RWPE2 (cell line): ENCODE measurements around the gene EFCAB14.
"Not testable (repeated sequence)": the region's sequence is repeated elsewhere in the genome, so short reads cannot be mapped to it uniquely, and the experiment has no call there.

Experiments used
- ATAC-seq: fragments of 200-7000 bp; cut with Tn5 transposase; 3 replicates; pipeline ENCODE4 v1.9.1; 2021; ENCODE audit warnings: low read depth
- DNase-seq: peaks from one replicate; pipeline ENCODE4 v3.0.0-alpha.2; 2020; ENCODE audit warnings: low spot score
- H3K27ac ChIP-seq: fragments of 450-650 bp; 2 replicates; pipeline ENCODE4 v1.5.1; 2017; ENCODE audit warnings: mild to moderate bottlenecking; ENCODE audit not compliant: poor library complexity, severe bottlenecking
- H3K27me3 ChIP-seq: fragments of 250-450 bp; sonication (Bioruptor Pico); 2 replicates; pipeline ENCODE4 v1.5.1; 2021; ENCODE audit warnings: mild to moderate bottlenecking, moderate library complexity; ENCODE audit not compliant: insufficient read depth, poor library complexity, severe bottlenecking
- H3K36me3 ChIP-seq: fragments of 250-450 bp; sonication (Bioruptor Pico); 2 replicates; pipeline ENCODE4 v1.5.1; 2020; ENCODE audit warnings: low read depth, mild to moderate bottlenecking, moderate library complexity
- H3K4me1 ChIP-seq: fragments of 250-450 bp; sonication (Bioruptor Pico); 2 replicates; pipeline ENCODE4 v1.5.1; 2021; ENCODE audit warnings: mild to moderate bottlenecking, moderate library complexity; ENCODE audit not compliant: insufficient read depth, poor library complexity, severe bottlenecking
- H3K4me3 ChIP-seq: fragments of 250-450 bp; sonication (Bioruptor Pico); 2 replicates; pipeline ENCODE4 v1.5.1; 2021; ENCODE audit warnings: mild to moderate bottlenecking, moderate library complexity; ENCODE audit not compliant: severe bottlenecking
- H3K9me3 ChIP-seq: fragments of 250-450 bp; sonication (Bioruptor Pico); 2 replicates; pipeline ENCODE4 v1.5.1; 2021; ENCODE audit warnings: mild to moderate bottlenecking, moderate library complexity; ENCODE audit not compliant: severe bottlenecking
- CTCF ChIP-seq: fragments of 450-650 bp; IDR thresholded peaks from one replicate; pipeline ENCODE4 v1.5.1; 2017; ENCODE audit warnings: mild to moderate bottlenecking, moderate library complexity; ENCODE audit not compliant: poor library complexity, severe bottlenecking

Gene EFCAB14

GRCh38 chr1:46699666-46700065 is 19.2 kb downstream of the EFCAB14 start:
- Histone ChIP-seq H3K36me3 (peaks cover 70% of the 10 kb centered on the region), H3K4me1 (no peaks in the 10 kb centered on the region), H3K27me3 (no peaks in the 10 kb centered on the region), H3K27ac (no peak overlapping the region), H3K9me3 (peaks cover 4% of the 10 kb centered on the region), H3K4me3 (no peak overlapping the region)
- DNase-seq (no peak), ATAC-seq (no peak)
- TF ChIP-seq CTCF, result no peak

- DNase-seq (no peak), ATAC-seq (no peak)
- no peaks in the 10 kb centered on the region for H3K4me1 ChIP-seq
- no peak for TF ChIP-seq CTCF
- H3K27ac ChIP-seq, result no peak overlapping the region
- H3K27me3 ChIP-seq, result no peaks in the 10 kb centered on the region
- H3K9me3 ChIP-seq, result peaks cover 4% of the 10 kb centered on the region
- H3K36me3 ChIP-seq, result peaks cover 68% of the 10 kb centered on the region
- no peak overlapping the region for H3K4me3 ChIP-seq
Observed at GRCh38 chr1:46697053-46697452, 21.9 kb downstream of the EFCAB14 start.

DNA sequence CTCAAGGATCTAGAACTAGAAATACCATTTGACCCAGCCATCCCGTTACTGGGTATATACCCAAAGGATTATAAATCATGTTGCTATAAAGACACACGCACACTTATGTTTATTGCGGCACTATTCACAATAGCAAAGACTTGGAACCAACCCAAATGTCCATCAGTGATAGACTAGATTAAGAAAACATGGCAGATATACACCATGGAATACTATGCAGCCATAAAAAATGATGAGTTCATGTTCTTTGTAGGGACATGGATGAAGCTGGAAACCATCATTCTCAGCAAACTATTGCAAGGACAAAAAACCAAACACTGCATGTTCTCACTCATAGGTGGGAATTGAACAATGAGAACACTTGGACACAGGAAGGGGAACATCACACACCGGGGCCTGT is 24.2 kb downstream of the EFCAB14 start:
- DNase-seq, H3K4me3 ChIP-seq, H3K27ac ChIP-seq, H3K27me3 ChIP-seq, ATAC-seq, H3K9me3 ChIP-seq, H3K4me1 ChIP-seq: not testable (repeated sequence)
- H3K36me3 ChIP-seq, result peaks cover 70% of the 10 kb centered on the region

DNA sequence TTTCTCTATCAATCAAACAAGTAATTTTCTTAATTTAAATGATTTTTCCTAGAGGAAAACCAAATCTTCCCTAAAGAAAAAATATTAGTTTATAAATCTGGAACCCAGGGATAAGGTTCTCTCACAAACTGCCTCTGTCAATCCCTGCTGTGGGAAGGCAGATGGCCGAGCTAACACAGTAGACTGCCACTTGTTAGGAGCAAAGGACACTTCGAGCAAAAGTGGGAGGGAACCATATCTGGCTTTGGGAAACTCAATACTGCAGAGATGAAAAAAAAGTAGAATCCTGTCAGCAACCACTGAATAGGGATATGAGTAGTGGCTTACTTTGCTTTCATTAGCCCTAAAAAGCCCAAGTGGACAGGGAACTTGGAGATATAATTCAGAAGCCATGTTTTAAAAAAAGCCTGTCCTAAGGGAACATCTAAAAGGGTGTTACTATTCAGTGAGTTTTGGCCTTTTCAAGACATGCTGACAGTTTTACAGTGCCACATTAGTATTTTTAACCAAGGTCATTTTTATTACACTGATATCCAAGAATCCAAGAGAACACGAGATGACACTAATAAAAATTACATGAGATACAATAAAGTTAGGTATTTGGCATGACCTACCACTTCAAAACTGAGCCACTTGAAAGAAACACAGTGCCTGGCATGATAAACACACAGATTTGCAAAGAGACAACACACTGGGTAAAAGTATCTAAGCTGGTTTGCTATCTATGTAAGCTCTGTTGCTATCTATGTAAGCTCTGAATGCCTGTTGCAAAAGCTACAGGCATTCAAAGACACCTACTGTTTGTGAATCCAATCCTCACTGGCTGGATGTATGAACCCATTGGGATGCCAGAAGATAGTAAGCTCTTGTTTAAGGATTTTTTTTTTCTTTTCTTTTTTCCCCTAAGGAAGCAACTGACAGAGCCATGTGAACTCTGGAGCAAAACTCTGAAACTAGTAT is 25.8 kb downstream of the EFCAB14 start:
- Histone ChIP-seq H3K4me1 (no peaks in the 10 kb centered on the region), H3K27me3 (no peaks in the 10 kb centered on the region), H3K4me3 (no peak overlapping the region), H3K9me3 (no peaks in the 10 kb centered on the region), H3K36me3 (peaks cover 79% of the 10 kb centered on the region), H3K27ac (no peak overlapping the region)
- TF ChIP-seq CTCF, result no peak
- ATAC-seq (no peak), DNase-seq (no peak)

GRCh38 chr1:46691997-46692790 is 26.7 kb downstream of the EFCAB14 start:
- H3K4me3 ChIP-seq, result no peak overlapping the region
- H3K36me3 ChIP-seq, result peaks cover 83% of the 10 kb centered on the region
- no peak for DNase-seq
- ATAC-seq, result 0 out of 3 replicates have a peak, but pooled peaks have one; percentile 27
- H3K9me3 ChIP-seq, result no peaks in the 10 kb centered on the region
- H3K27ac ChIP-seq, result no peak overlapping the region
- no peaks in the 10 kb centered on the region for H3K4me1 ChIP-seq
- peak; percentile 6 for TF ChIP-seq CTCF
- H3K27me3 ChIP-seq, result no peaks in the 10 kb centered on the region
